Mesenchymal stem cell (in vitro differentiated cells and primary cell): Measurements from ENCODE around the gene CENPF.
"Not testable (repeated sequence)": the region's sequence is repeated elsewhere in the genome, so short reads cannot be mapped to it uniquely, and the experiment has no call there.

ENCODE experiments used
- DNase-seq: peaks from one replicate; pipeline ENCODE4 v3.0.0-alpha.2; 2013
- H2AFZ ChIP-seq: one replicate; pipeline ENCODE4 v1.6.1; 2013; ENCODE audit warnings: low read depth, mild to moderate bottlenecking, control low read depth, inconsistent platforms, low read length, moderate library complexity
- H2AK5ac ChIP-seq: 2 replicates; pipeline ENCODE4 v1.6.1; 2013; ENCODE audit warnings: low read length, moderate library complexity, mild to moderate bottlenecking, inconsistent platforms; ENCODE audit not compliant: severe bottlenecking
- H2BK120ac ChIP-seq: one replicate; pipeline ENCODE4 v1.6.1; 2013; ENCODE audit warnings: low read depth, mild to moderate bottlenecking, inconsistent platforms, low read length, moderate library complexity
- H2BK12ac ChIP-seq, 2 experiments: one replicate each; pipeline ENCODE4 v1.6.1; 2013; ENCODE audit warnings: inconsistent platforms in 2 of 2, low read length in 2 of 2, mild to moderate bottlenecking in 2 of 2, moderate library complexity in 2 of 2, control low read depth in 1 of 2
- H2BK15ac ChIP-seq: one replicate; pipeline ENCODE4 v1.6.1; 2013; ENCODE audit warnings: mild to moderate bottlenecking, low read depth, inconsistent platforms; ENCODE audit not compliant: poor library complexity, severe bottlenecking
- H2BK5ac ChIP-seq: 2 replicates; pipeline ENCODE4 v1.6.1; 2013; ENCODE audit warnings: low read depth, mild to moderate bottlenecking, low read length, control low read depth, inconsistent platforms; ENCODE audit not compliant: poor library complexity, severe bottlenecking
- H3K14ac ChIP-seq, 2 experiments: one replicate each; pipeline ENCODE4 v1.6.1; 2013; ENCODE audit warnings: inconsistent platforms in 2 of 2, low read length in 2 of 2, control low read depth in 1 of 2, mild to moderate bottlenecking in 1 of 2, moderate library complexity in 1 of 2
- H3K18ac ChIP-seq, 2 experiments: one replicate each; pipeline ENCODE4 v1.6.1; 2013; ENCODE audit warnings: inconsistent platforms in 2 of 2, low read length in 2 of 2, control low read depth in 1 of 2, low read depth in 1 of 2, mild to moderate bottlenecking in 1 of 2
- H3K23ac ChIP-seq, 2 experiments: one replicate each; pipeline ENCODE4 v1.6.1; 2013; ENCODE audit warnings: inconsistent platforms in 2 of 2, low read length in 2 of 2, mild to moderate bottlenecking in 2 of 2, moderate library complexity in 2 of 2, control low read depth in 1 of 2
- H3K27ac ChIP-seq: 2 replicates; pipeline ENCODE4 v1.5.1; 2013; ENCODE audit warnings: mild to moderate bottlenecking, moderate library complexity, low read length, control low read depth, inconsistent platforms; ENCODE audit not compliant: poor library complexity, severe bottlenecking
- H3K27me3 ChIP-seq, 2 experiments: 2 replicates each; pipeline versions ENCODE4 v1.6.1 to v1.7.0; 2013; ENCODE audit warnings: low read length in 2 of 2, mild to moderate bottlenecking in 2 of 2, moderate library complexity in 2 of 2, control low read depth in 1 of 2, inconsistent platforms in 1 of 2; ENCODE audit not compliant: control insufficient read depth in 1 of 2, insufficient read depth in 1 of 2
- H3K36me3 ChIP-seq, 2 experiments: 2 replicates each; pipeline versions ENCODE4 v1.6.1 to v1.7.0; 2013; ENCODE audit warnings: low read length in 2 of 2, control low read depth in 1 of 2, inconsistent platforms in 1 of 2, low read depth in 1 of 2, mild to moderate bottlenecking in 1 of 2; ENCODE audit not compliant: insufficient read depth in 2 of 2, control insufficient read depth in 1 of 2
- H3K4ac ChIP-seq, 2 experiments: one replicate each; pipeline ENCODE4 v1.6.1; 2013; ENCODE audit warnings: inconsistent platforms in 2 of 2, low read length in 2 of 2, mild to moderate bottlenecking in 2 of 2, moderate library complexity in 2 of 2, control low read depth in 1 of 2, low read depth in 1 of 2
- H3K4me1 ChIP-seq: 2 replicates; pipeline ENCODE4 v1.6.1; 2013; ENCODE audit warnings: low read depth, low read length, control low read depth; ENCODE audit not compliant: control insufficient read depth, insufficient read depth
- H3K4me2 ChIP-seq: 2 replicates; pipeline ENCODE4 v1.6.1; 2013; ENCODE audit warnings: low read length, mild to moderate bottlenecking, inconsistent platforms; ENCODE audit not compliant: poor library complexity, severe bottlenecking
- H3K4me3 ChIP-seq, 2 experiments: 2 replicates each; pipeline versions ENCODE4 v1.5.1 to v1.7.0; 2013; ENCODE audit warnings: low read length in 2 of 2, mild to moderate bottlenecking in 2 of 2, control low read depth in 1 of 2, low read depth in 1 of 2; ENCODE audit not compliant: insufficient read depth in 1 of 2
- H3K79me1 ChIP-seq: replicated peaks from 2 replicates; pipeline ENCODE4 v1.6.1; 2013; ENCODE audit warnings: mild to moderate bottlenecking, control low read depth, low read length, inconsistent platforms; ENCODE audit not compliant: poor library complexity, severe bottlenecking
- H3K9ac ChIP-seq: 2 replicates; pipeline ENCODE4 v1.7.0; 2013; ENCODE audit warnings: mild to moderate bottlenecking, low read length, moderate library complexity
- H3K9me3 ChIP-seq: 2 replicates; pipeline ENCODE4 v1.7.0; 2013; ENCODE audit warnings: mild to moderate bottlenecking, low read length; ENCODE audit not compliant: control insufficient read depth
- H4K8ac ChIP-seq: one replicate; pipeline ENCODE4 v1.6.1; 2013; ENCODE audit warnings: inconsistent platforms, mild to moderate bottlenecking, low read length, moderate library complexity
- H4K91ac ChIP-seq: one replicate; pipeline ENCODE4 v1.6.1; 2013; ENCODE audit warnings: mild to moderate bottlenecking, low read length, inconsistent platforms
- WGBS: methylation state at CpG from one replicate; pipeline ENCODE4 v1.1.7; 2013; ENCODE audit warnings: mixed read lengths; 5-methylcytosine and 5-hydroxymethylcytosine counted together

The CENPF gene

DNA sequence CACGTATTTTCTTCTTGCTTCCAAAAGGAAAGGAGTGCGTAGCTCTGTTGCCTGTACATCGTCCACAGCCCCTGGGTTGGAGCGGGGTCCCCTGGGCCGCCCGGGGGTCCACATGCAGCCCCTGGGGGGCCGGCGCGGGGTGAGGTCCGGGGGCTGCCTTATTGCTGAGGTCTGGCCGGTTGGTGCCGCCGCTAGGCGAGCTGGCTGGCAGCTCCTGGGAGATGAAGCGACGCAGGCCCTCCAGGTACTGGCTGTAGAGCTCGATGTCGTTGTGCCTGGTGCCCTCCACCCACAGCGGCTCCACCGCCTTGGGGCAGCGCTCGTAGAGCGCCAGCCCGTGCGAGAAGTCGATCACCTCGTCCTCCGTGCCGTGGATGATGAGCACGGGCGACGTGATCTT, 2.5 kb downstream of the CENPF start:
- not testable (repeated sequence) for H3K27me3 ChIP-seq, H3K9ac ChIP-seq, H3K23ac ChIP-seq, H2AK5ac ChIP-seq, H4K91ac ChIP-seq, H2BK12ac ChIP-seq, H3K4me1 ChIP-seq, H3K27ac ChIP-seq, H2BK120ac ChIP-seq, H3K14ac ChIP-seq, H3K4me2 ChIP-seq, H3K79me1 ChIP-seq, H2AFZ ChIP-seq, H3K4ac ChIP-seq, DNase-seq, H2BK5ac ChIP-seq, H3K18ac ChIP-seq, H3K4me3 ChIP-seq, H3K9me3 ChIP-seq
- Histone ChIP-seq H4K8ac (peak overlapping the region; percentile 60), H2BK15ac (peak overlapping the region; percentile 69), H3K36me3 (peaks cover 0 to 15% of the 10 kb centered on the region in 2 experiments)
- WGBS: 99% methylated on average over 32 of the region's 32 CpGs

DNA sequence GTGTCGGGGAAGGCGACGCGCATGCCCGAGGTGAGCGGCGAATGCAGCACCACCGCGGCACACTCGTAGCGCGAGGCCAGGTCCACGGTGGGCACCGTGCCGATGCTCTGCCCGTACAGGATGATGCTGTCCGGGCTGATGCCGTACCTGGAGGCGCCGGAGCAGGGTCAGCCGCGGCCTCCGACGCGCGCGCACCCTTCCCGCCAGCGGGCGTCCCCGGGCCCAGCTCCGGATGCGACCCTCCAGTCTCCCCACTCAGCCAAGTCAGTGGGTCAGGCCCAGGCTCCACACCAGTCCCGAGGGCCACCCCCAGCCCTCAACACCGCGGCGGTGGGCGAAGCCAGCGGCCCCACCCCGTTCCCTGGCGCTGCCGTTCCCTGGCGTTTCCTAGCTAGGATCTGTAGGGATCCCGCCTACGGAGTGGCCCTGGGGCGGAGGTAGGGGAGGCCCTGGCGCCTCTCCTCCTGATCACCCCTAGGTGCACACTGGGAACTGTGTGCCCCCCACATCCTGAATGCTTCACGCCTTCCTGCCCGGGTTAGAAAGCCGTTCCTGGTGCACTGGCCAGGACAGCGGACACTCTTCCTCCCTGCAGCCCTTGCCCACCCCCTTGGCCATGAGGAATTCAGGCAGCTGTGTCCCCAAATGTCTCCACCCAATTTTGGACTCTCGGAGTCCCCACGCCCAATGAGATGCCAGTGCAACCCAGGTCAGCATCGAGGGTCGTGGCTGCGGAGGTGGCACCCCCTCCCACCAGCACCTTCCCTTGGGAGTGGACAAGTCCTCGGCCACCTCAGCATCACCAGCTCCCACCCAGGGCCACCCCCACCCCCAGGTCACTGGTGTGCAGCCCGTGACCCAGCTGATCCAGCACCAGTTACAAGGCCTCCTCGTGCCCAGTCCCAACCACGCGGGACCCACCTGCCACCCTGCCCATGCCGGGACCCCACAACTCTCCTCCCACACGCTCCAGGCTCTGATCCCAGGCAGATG, 3.2 kb downstream of the CENPF start:
- not testable (repeated sequence) for H3K79me1 ChIP-seq, DNase-seq, H2BK12ac ChIP-seq, H3K14ac ChIP-seq, H3K27me3 ChIP-seq, H4K91ac ChIP-seq, H3K4me1 ChIP-seq, H3K23ac ChIP-seq, H4K8ac ChIP-seq, H3K4ac ChIP-seq, H3K9ac ChIP-seq, H3K27ac ChIP-seq, H2AFZ ChIP-seq, H2BK120ac ChIP-seq, H2AK5ac ChIP-seq, H2BK15ac ChIP-seq, H3K9me3 ChIP-seq, H3K4me3 ChIP-seq, H3K4me2 ChIP-seq, H2BK5ac ChIP-seq, H3K18ac ChIP-seq
- peaks cover 0 to 15% of the 10 kb centered on the region in 2 experiments for H3K36me3 ChIP-seq
- WGBS: 99% methylated on average over 58 of the region's 63 CpGs

DNA sequence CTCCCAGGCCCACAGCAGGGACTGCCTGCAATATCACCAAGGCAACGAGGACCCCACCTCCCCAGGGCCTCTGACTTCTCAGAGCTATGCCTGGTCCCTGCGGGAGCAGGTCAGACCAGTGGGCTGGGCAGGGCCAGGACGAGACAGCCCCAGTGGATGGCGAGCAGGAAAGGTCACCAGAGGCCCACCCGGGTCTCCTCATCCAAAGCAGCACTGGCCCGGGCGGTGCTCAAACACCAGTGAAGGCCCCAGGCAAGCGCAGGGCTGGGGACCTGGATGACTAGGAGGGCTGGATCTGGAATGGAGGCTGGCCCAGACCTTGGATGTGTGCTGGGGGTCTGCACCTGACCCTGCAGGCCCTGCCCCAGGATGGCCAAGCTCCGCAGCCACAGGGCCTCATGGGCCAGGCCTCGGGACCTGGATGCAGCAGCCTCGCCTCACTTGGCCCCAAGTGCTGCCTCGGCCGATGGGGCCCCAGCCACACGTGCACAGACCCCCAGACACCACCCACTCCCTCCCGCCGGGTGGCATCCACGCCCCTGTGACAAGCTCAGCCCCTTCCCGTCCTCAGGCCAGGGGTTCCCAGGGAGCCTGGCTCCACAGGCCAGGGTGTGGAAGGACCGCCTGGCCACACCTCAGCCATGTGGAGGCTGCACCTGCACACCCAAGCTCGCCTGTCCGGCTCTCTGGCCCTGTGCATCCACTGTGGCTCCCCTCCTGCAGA, 4.7 kb downstream of the CENPF start:
- DNase-seq, H3K9me3 ChIP-seq, H3K4me1 ChIP-seq, H4K8ac ChIP-seq, H3K23ac ChIP-seq, H2AK5ac ChIP-seq, H3K4ac ChIP-seq, H3K79me1 ChIP-seq, H3K27me3 ChIP-seq, H3K4me2 ChIP-seq, H3K14ac ChIP-seq, H3K18ac ChIP-seq, H3K9ac ChIP-seq, H2BK15ac ChIP-seq, H2AFZ ChIP-seq, H2BK5ac ChIP-seq, H3K4me3 ChIP-seq, H2BK12ac ChIP-seq, H3K27ac ChIP-seq, H2BK120ac ChIP-seq: not testable (repeated sequence)
- Histone ChIP-seq H4K91ac (peak overlapping the region; percentile 39), H3K36me3 (peaks cover 0 to 15% of the 10 kb centered on the region in 2 experiments)
- 98% methylated on average over 17 of the region's 21 CpGs for WGBS

DNA sequence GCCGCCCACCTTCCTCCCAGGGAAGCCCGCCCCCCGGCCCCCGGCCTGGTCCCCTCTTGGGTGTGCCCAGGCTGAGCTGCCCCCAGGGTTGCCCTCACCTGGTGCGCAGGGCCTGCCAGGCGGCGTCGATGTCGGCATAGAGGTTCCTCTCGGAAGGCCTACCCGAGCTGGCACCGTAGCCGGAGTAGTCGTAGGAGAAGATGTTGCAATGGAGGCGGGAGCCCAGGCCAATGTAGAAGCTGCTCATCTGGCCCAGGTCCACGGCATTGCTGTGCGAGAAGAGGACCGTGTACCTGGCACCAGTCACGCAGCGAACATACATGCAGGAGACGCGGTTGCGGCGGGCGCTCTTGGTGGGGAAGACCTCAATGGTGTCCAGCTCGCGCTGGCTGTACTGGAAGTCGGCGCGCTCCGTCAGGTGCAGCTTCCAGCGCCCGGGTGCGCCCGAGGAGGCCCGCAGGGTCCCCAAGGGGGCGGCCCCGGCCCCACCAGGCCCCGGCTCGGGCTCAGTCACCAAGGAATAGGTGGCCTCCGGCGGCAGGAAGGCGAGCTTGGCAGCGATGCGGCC, 5.3 kb downstream of the CENPF start:
- DNase-seq, H2BK5ac ChIP-seq, H2AFZ ChIP-seq, H3K27ac ChIP-seq, H3K4me2 ChIP-seq, H3K23ac ChIP-seq, H3K18ac ChIP-seq, H3K79me1 ChIP-seq, H4K8ac ChIP-seq, H3K4ac ChIP-seq, H3K27me3 ChIP-seq, H2BK12ac ChIP-seq, H4K91ac ChIP-seq, H3K14ac ChIP-seq, H3K9ac ChIP-seq, H3K9me3 ChIP-seq, H3K4me3 ChIP-seq, H2BK120ac ChIP-seq, H2BK15ac ChIP-seq, H2AK5ac ChIP-seq, H3K4me1 ChIP-seq: not testable (repeated sequence)
- H3K36me3 ChIP-seq: peaks cover 0 to 15% of the 10 kb centered on the region in 2 experiments
- WGBS: over 99% methylated on average over 32 of the region's 45 CpGs
